ENCODE measurements around the gene SKAP1.

DNA sequence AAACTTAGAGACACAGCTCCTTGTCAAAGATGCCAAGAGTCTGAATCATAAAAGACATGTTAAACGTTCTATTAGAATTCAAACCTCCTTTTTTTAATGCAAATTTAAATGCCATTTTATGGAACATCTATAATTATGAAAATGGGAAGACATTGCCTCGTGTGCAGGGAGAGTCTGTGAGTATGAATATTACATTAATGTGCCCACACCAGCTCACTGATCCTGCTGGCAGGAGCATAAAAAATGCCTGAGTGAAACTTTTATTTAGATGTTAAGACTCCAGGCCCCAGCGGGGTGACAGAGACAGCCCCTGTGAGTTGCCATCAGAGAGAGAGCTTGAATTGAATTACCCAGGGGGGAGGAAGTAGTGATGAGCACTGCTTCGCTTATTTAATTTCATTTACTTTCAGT is 237.7 kb downstream of the SKAP1 start:
- TF ChIP-seq, protein P1, sequence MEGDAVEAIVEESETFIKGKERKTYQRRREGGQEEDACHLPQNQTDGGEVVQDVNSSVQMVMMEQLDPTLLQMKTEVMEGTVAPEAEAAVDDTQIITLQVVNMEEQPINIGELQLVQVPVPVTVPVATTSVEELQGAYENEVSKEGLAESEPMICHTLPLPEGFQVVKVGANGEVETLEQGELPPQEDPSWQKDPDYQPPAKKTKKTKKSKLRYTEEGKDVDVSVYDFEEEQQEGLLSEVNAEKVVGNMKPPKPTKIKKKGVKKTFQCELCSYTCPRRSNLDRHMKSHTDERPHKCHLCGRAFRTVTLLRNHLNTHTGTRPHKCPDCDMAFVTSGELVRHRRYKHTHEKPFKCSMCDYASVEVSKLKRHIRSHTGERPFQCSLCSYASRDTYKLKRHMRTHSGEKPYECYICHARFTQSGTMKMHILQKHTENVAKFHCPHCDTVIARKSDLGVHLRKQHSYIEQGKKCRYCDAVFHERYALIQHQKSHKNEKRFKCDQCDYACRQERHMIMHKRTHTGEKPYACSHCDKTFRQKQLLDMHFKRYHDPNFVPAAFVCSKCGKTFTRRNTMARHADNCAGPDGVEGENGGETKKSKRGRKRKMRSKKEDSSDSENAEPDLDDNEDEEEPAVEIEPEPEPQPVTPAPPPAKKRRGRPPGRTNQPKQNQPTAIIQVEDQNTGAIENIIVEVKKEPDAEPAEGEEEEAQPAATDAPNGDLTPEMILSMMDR (IDR thresholded peaks at IDR 0.05; ENCODE audit: low read depth, low read length): no peak
- no peak for TF ChIP-seq EZH2phosphoT487 (IDR thresholded peaks at IDR 0.05; ENCODE audit: low read depth)
